Activated T-cell treated with anti-CD3 and anti-CD28 coated beads for 24 hours (primary cell): ENCODE data around the gene MIP.
"Not testable (repeated sequence)": the region's sequence is repeated elsewhere in the genome, so short reads cannot be mapped to it uniquely, and the experiment has no call there.

Source experiments
- DNase-seq: peaks from one replicate; pipeline ENCODE4 v3.0.0-alpha.2; 2020; ENCODE audit warnings: low read depth

The MIP gene

DNA sequence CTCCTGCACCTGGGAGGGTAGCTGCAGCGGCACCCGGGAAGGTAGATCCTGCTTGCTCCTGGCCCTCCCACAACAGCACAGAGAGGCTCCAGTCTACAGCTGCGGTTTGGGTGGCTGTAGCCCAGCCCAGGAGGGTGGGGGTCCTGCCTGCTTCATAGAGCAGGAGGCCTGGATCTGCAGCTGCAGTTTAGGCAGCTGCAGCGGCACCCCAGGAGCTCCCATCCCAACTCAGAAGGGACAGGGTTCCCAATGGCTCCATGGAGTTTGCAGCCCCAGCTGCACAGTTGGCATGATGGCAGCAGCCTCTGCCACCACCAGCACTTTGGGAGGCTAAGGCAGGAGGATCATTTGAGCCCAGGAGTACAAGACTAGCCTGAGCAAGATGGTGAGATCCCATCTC is 43.7 kb downstream of the MIP start:
- DNase-seq = no peak

GRCh38 chr12:56408799-56409417 is 45.5 kb downstream of the MIP start:
- no peak for DNase-seq

GRCh38 chr12:56404227-56404626 is 50.2 kb downstream of the MIP start:
- not testable (repeated sequence) for DNase-seq

- not testable (repeated sequence) for DNase-seq
Measured at GRCh38 chr12:56401612-56402011, 52.8 kb downstream of the MIP start.

DNA sequence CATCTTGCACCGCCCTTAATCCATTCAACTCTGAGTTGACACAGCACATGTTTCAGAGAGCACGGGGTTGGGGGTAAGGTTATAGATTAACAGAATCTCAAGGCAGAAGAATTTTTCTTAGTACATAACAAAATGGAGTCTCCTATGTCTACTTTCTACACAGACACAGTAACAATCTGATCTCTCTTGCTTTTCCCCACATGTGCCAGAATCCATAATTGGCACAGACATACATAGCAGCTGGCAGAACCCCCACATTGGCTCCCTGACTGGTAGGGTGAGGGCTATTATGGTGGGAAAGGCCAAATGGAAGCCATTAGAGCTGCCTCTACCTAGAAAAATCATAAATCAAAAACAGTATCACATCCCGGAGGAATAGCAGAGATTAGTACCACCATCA is 53.3 kb downstream of the MIP start:
- not testable (repeated sequence) for DNase-seq
